NT2/D1 (cell line): Measurements from ENCODE around the gene BMP2K.
"Not testable (repeated sequence)": the region's sequence is repeated elsewhere in the genome, so short reads cannot be mapped to it uniquely, and the experiment has no call there.

Experiments
- DNase-seq: peaks from one replicate; pipeline ENCODE4 v3.0.0-alpha.2; 2011; ENCODE audit warnings: low read depth, low spot score
- H3K27me3 ChIP-seq: 2 replicates; pipeline ENCODE4 v1.6.0; 2011; ENCODE audit warnings: mild to moderate bottlenecking; ENCODE audit not compliant: insufficient read length, insufficient read depth
- H3K36me3 ChIP-seq: 2 replicates; pipeline ENCODE4 v1.6.1; 2011; ENCODE audit warnings: mild to moderate bottlenecking, low read length, mixed read lengths; ENCODE audit not compliant: insufficient read depth, insufficient read length
- H3K4me1 ChIP-seq: 2 replicates; pipeline ENCODE4 v1.5.1; 2011; ENCODE audit not compliant: insufficient read depth, insufficient read length
- H3K4me3 ChIP-seq: 2 replicates; pipeline ENCODE4 v1.5.1; 2011; ENCODE audit warnings: low read depth; ENCODE audit not compliant: insufficient read length
- H3K9ac ChIP-seq: 2 replicates; pipeline ENCODE4 v1.6.0; 2011; ENCODE audit warnings: low read depth; ENCODE audit not compliant: insufficient read length
- H3K9me3 ChIP-seq: 2 replicates; pipeline ENCODE4 v1.5.1; 2011; ENCODE audit warnings: mild to moderate bottlenecking, low read length; ENCODE audit not compliant: insufficient read depth
- SUZ12 ChIP-seq: IDR thresholded peaks from 2 replicates; pipeline ENCODE4 v1.6.1; 2011; ENCODE audit not compliant: insufficient read length, insufficient read depth; ENCODE audit errors: extremely low read depth
- YY1 ChIP-seq: IDR thresholded peaks from 2 replicates; pipeline ENCODE4 v1.6.1; 2011; ENCODE audit not compliant: insufficient read length, insufficient read depth
- ZNF274 ChIP-seq: IDR thresholded peaks from 2 replicates; pipeline ENCODE4 v1.6.1; 2011; ENCODE audit warnings: mild to moderate bottlenecking, low read depth, low read length

The BMP2K gene

GRCh38 chr4:78811034-78811433 is 34.9 kb downstream of the BMP2K start:
- DNase-seq = no peak
- Histone ChIP-seq H3K9ac (no peak overlapping the region), H3K27me3 (no peaks in the 10 kb centered on the region), H3K4me3 (no peak overlapping the region), H3K9me3 (no peaks in the 10 kb centered on the region; the same call in 1 of the 2 replicates), H3K4me1 (no peaks in the 10 kb centered on the region), H3K36me3 (no peaks in the 10 kb centered on the region)
- no peak for TF ChIP-seq SUZ12
- no peak for TF ChIP-seq YY1
- no peak for TF ChIP-seq ZNF274

- H3K27me3 ChIP-seq = no peaks in the 10 kb centered on the region
- DNase-seq = no peak
- peaks cover 2% of the 10 kb centered on the region for H3K36me3 ChIP-seq
- TF ChIP-seq SUZ12 (no peak), YY1 (no peak), ZNF274 (no peak)
- H3K9me3 ChIP-seq = no peaks in the 10 kb centered on the region; the same call in 1 of the 2 replicates
- no peak overlapping the region for H3K4me3 ChIP-seq
- H3K4me1 ChIP-seq = no peaks in the 10 kb centered on the region
- no peak overlapping the region for H3K9ac ChIP-seq
Observed at GRCh38 chr4:78818530-78819079, 42.5 kb downstream of the BMP2K start.

- TF ChIP-seq ZNF274 (no peak), SUZ12 (no peak), YY1 (no peak)
- no peaks in the 10 kb centered on the region for H3K27me3 ChIP-seq
- H3K4me1 ChIP-seq = no peaks in the 10 kb centered on the region
- H3K9ac ChIP-seq = no peak overlapping the region
- H3K4me3 ChIP-seq = no peak overlapping the region
- no peaks in the 10 kb centered on the region for H3K9me3 ChIP-seq
- DNase-seq = no peak
- H3K36me3 ChIP-seq = peaks cover 34% of the 10 kb centered on the region
Observed at GRCh38 chr4:78824001-78824400, 47.9 kb downstream of the BMP2K start.

GRCh38 chr4:78827191-78827590 is 51.0 kb downstream of the BMP2K start:
- H3K27me3 ChIP-seq = no peaks in the 10 kb centered on the region
- H3K9me3 ChIP-seq = no peaks in the 10 kb centered on the region
- no peak for DNase-seq
- no peaks in the 10 kb centered on the region for H3K4me1 ChIP-seq
- H3K36me3 ChIP-seq = peaks cover 42% of the 10 kb centered on the region
- no peak for TF ChIP-seq YY1
- no peak for TF ChIP-seq ZNF274
- no peak for TF ChIP-seq SUZ12
- H3K4me3 ChIP-seq = no peak overlapping the region
- H3K9ac ChIP-seq = no peak overlapping the region

- H3K9me3 ChIP-seq = no peaks in the 10 kb centered on the region
- TF ChIP-seq YY1 (no peak), SUZ12 (no peak), ZNF274 (no peak)
- H3K4me3 ChIP-seq = no peak overlapping the region
- H3K27me3 ChIP-seq = no peaks in the 10 kb centered on the region
- H3K4me1 ChIP-seq = no peaks in the 10 kb centered on the region
- no peak for DNase-seq
- H3K36me3 ChIP-seq = peaks cover 42% of the 10 kb centered on the region
- no peak overlapping the region for H3K9ac ChIP-seq
Observed at GRCh38 chr4:78829296-78829695, 53.1 kb downstream of the BMP2K start.

- not testable (repeated sequence) for H3K9me3 ChIP-seq, H3K4me1 ChIP-seq, H3K4me3 ChIP-seq, H3K9ac ChIP-seq, H3K27me3 ChIP-seq, DNase-seq
- peaks cover 24% of the 10 kb centered on the region for H3K36me3 ChIP-seq
Observed at GRCh38 chr4:78839676-78840075, 63.5 kb downstream of the BMP2K start.

GRCh38 chr4:78840286-78840685 is 64.1 kb downstream of the BMP2K start:
- not testable (repeated sequence) for DNase-seq, H3K9ac ChIP-seq, H3K27me3 ChIP-seq, H3K4me3 ChIP-seq, H3K4me1 ChIP-seq, H3K9me3 ChIP-seq
- peaks cover 24% of the 10 kb centered on the region for H3K36me3 ChIP-seq

- DNase-seq = no peak
- peaks cover 12% of the 10 kb centered on the region for H3K36me3 ChIP-seq
- H3K9me3 ChIP-seq = no peaks in the 10 kb centered on the region
- no peaks in the 10 kb centered on the region for H3K4me1 ChIP-seq
- no peak overlapping the region for H3K4me3 ChIP-seq
- H3K9ac ChIP-seq = no peak overlapping the region
- TF ChIP-seq SUZ12 (no peak), YY1 (no peak), ZNF274 (no peak)
- no peaks in the 10 kb centered on the region for H3K27me3 ChIP-seq
Observed at GRCh38 chr4:78845472-78845871, 69.3 kb downstream of the BMP2K start.
